Nephron progenitor cell (in vitro differentiated cells): ENCODE results near the gene ENC1.

Experiments
- DNase-seq: peaks from one replicate; pipeline ENCODE4 v3.0.0; 2021
- H3K27ac Mint-ChIP-seq: 2 replicates; pipeline ENCODE4 v1.8.0; 2021; ENCODE audit warnings: mild to moderate bottlenecking, moderate library complexity, mixed read lengths
- H3K27me3 Mint-ChIP-seq: 2 replicates; pipeline ENCODE4 v1.8.0; 2021; ENCODE audit warnings: mild to moderate bottlenecking, low read depth, mixed read lengths; ENCODE audit not compliant: poor library complexity
- H3K36me3 Mint-ChIP-seq: 2 replicates; pipeline ENCODE4 v1.8.0; 2021; ENCODE audit warnings: low read depth, mixed read lengths
- H3K4me1 Mint-ChIP-seq: 2 replicates; pipeline ENCODE4 v1.8.0; 2021; ENCODE audit warnings: mixed read lengths
- H3K4me3 Mint-ChIP-seq: 2 replicates; pipeline ENCODE4 v1.8.0; 2021; ENCODE audit warnings: mild to moderate bottlenecking, moderate library complexity, mixed read lengths
- H3K9me3 Mint-ChIP-seq: 2 replicates; pipeline ENCODE4 v1.8.0; 2021; ENCODE audit warnings: mild to moderate bottlenecking, moderate library complexity, mixed read lengths
- CTCF ChIP-seq: fragments of 200-600 bp; sonication (generic); IDR thresholded peaks from 2 replicates; pipeline ENCODE4 v1.5.0; 2021; ENCODE audit warnings: antibody characterized with exemption

Gene ENC1

GRCh38 chr5:74586856-74587255, 53.7 kb downstream of the ENC1 start:
- Mint-ChIP-seq H3K36me3 (no peaks in the 10 kb centered on the region), H3K9me3 (no peaks in the 10 kb centered on the region), H3K4me3 (no peak overlapping the region), H3K27ac (no peak overlapping the region), H3K27me3 (peaks cover 12% of the 10 kb centered on the region), H3K4me1 (peaks cover 33% of the 10 kb centered on the region)
- TF ChIP-seq CTCF: no peak
- no peak for DNase-seq

DNA sequence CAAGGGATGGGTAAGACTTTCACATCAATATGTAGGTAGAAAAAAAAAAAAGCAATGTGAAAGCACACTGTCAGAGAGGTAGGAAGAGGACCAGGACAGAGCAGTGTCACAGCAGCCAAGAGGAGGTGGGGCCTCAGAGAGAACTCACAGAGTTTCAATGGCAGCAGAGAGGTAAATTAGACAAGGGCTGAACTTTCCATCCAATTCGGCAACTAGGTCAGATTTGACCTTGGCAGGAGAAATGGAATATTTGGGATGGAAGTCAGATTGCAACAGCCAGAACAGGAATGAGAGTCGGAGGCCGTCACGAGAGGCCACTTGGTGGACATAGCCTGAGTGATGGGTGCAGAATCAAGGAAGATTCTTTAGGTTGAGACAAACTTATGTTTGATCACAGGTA, 57.7 kb downstream of the ENC1 start:
- Mint-ChIP-seq H3K9me3 (no peaks in the 10 kb centered on the region), H3K27ac (no peak overlapping the region), H3K4me1 (peaks cover 27% of the 10 kb centered on the region), H3K4me3 (no peak overlapping the region), H3K36me3 (no peaks in the 10 kb centered on the region), H3K27me3 (peaks cover 8% of the 10 kb centered on the region)
- no peak for DNase-seq
- no peak for TF ChIP-seq CTCF

- no peak for DNase-seq
These were observed 58.6 kb downstream of the ENC1 start for GRCh38 chr5:74581988-74582365.

GRCh38 chr5:74580729-74581109, 59.8 kb downstream of the ENC1 start:
- Mint-ChIP-seq H3K4me1 (peaks cover 19% of the 10 kb centered on the region), H3K27ac (no peak overlapping the region)
- TF ChIP-seq CTCF: no peak

More at GRCh38 chr5:74581988-74582365, 58.6 kb downstream of the ENC1 start:
- H3K27me3 Mint-ChIP-seq: peaks cover 7% of the 10 kb centered on the region
- no peaks in the 10 kb centered on the region for H3K9me3 Mint-ChIP-seq
- H3K4me3 Mint-ChIP-seq: no peak overlapping the region
- TF ChIP-seq CTCF: no peak
- no peak overlapping the region for H3K27ac Mint-ChIP-seq
- H3K4me1 Mint-ChIP-seq: peaks cover 23% of the 10 kb centered on the region
- no peaks in the 10 kb centered on the region for H3K36me3 Mint-ChIP-seq

DNA sequence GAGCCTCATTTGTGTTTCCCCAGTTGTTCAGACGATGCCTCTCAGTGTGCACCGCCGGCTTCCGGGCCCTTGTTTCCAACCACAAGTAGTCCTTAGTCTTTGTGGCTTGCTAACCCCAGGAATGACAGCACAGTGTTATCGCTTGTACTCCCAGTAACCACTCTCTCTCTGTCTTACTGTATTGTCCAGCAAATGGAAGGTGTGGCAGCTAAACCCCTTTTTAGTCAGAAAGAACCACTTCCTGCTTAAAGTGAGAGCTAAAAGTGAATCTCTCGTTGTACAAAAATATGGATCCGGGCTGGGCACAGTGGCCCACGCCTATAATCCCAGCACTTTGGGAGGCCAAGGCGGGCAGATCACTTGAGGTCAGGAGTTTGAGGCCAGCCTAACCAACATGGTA, 61.3 kb downstream of the ENC1 start:
- no peaks in the 10 kb centered on the region for H3K9me3 Mint-ChIP-seq
- DNase-seq: no peak
- no peak overlapping the region for H3K4me3 Mint-ChIP-seq
- H3K4me1 Mint-ChIP-seq: peaks cover 13% of the 10 kb centered on the region
- H3K27me3 Mint-ChIP-seq: peaks cover 4% of the 10 kb centered on the region
- no peak for TF ChIP-seq CTCF
- H3K27ac Mint-ChIP-seq: no peak overlapping the region
- H3K36me3 Mint-ChIP-seq: no peaks in the 10 kb centered on the region

More at GRCh38 chr5:74580729-74581109, 59.8 kb downstream of the ENC1 start:
- H3K9me3 Mint-ChIP-seq: no peaks in the 10 kb centered on the region
- no peak for DNase-seq
- no peak overlapping the region for H3K4me3 Mint-ChIP-seq
- H3K27me3 Mint-ChIP-seq: peaks cover 7% of the 10 kb centered on the region
- H3K36me3 Mint-ChIP-seq: no peaks in the 10 kb centered on the region

- H3K27me3 Mint-ChIP-seq: no peaks in the 10 kb centered on the region
- no peaks in the 10 kb centered on the region for H3K9me3 Mint-ChIP-seq
- peaks cover 13% of the 10 kb centered on the region for H3K4me1 Mint-ChIP-seq
- H3K4me3 Mint-ChIP-seq: no peak overlapping the region
- TF ChIP-seq CTCF: no peak
- H3K27ac Mint-ChIP-seq: no peak overlapping the region
- no peak for DNase-seq
- H3K36me3 Mint-ChIP-seq: no peaks in the 10 kb centered on the region
These were observed 62.0 kb downstream of the ENC1 start for GRCh38 chr5:74578356-74579044.
